DMS153 (cell line): ENCODE data around the gene ACTN1.

Source experiments
- DNase-seq: peaks from one replicate; lab custom pipeline; 2025; lab: John Stamatoyannopoulos, UW

The ACTN1 gene

GRCh38 chr14:68936476-68936875 lies 42.6 kb downstream of the ACTN1 start:
- DNase-seq = no peak

- no peak for DNase-seq
Observed at GRCh38 chr14:68935761-68936214, 43.3 kb downstream of the ACTN1 start.

- no peak for DNase-seq
Observed at GRCh38 chr14:68934066-68934465, 45.0 kb downstream of the ACTN1 start.

GRCh38 chr14:68932686-68933085 lies 46.4 kb downstream of the ACTN1 start:
- DNase-seq = no peak

- DNase-seq = no peak
Observed at GRCh38 chr14:68932231-68932630, 46.9 kb downstream of the ACTN1 start.

- DNase-seq = no peak
Observed at GRCh38 chr14:68931474-68932051, 47.5 kb downstream of the ACTN1 start.

GRCh38 chr14:68931063-68931462 lies 48.0 kb downstream of the ACTN1 start:
- DNase-seq = no peak

GRCh38 chr14:68929623-68930307 lies 49.3 kb downstream of the ACTN1 start:
- no peak for DNase-seq

GRCh38 chr14:68928770-68929550 lies 50.1 kb downstream of the ACTN1 start:
- no peak for DNase-seq

- DNase-seq = no peak
Observed at GRCh38 chr14:68927956-68928675, 51.0 kb downstream of the ACTN1 start.

GRCh38 chr14:68927089-68927488 lies 52.0 kb downstream of the ACTN1 start:
- DNase-seq = no peak

GRCh38 chr14:68926236-68926635 lies 52.9 kb downstream of the ACTN1 start:
- no peak for DNase-seq

GRCh38 chr14:68925373-68925772 lies 53.7 kb downstream of the ACTN1 start:
- DNase-seq = no peak

- no peak for DNase-seq
Observed at GRCh38 chr14:68924186-68925158, 54.6 kb downstream of the ACTN1 start.

GRCh38 chr14:68922886-68923285 lies 56.2 kb downstream of the ACTN1 start:
- DNase-seq = no peak

GRCh38 chr14:68922201-68922621 lies 56.9 kb downstream of the ACTN1 start:
- DNase-seq = no peak

GRCh38 chr14:68921666-68922065 lies 57.4 kb downstream of the ACTN1 start:
- no peak for DNase-seq

- no peak for DNase-seq
Observed at GRCh38 chr14:68921049-68921448, 58.1 kb downstream of the ACTN1 start.

- no peak for DNase-seq
Observed at GRCh38 chr14:68919129-68919927, 59.8 kb downstream of the ACTN1 start.

- no peak for DNase-seq
Observed at GRCh38 chr14:68918612-68919011, 60.5 kb downstream of the ACTN1 start.
